Esophagus mucosa (tissue), 1 donor: Measurements from ENCODE around the gene PDXK. TPM values are rescaled to one million over a fixed set of nuclear protein-coding genes. Genes with fewer than 3 reads are reported as not detected.

Source experiments
- ATAC-seq: fragments of 200-7000 bp; cut with Tn5 transposase; one replicate; pipeline ENCODE4 v1.9.1; 2020
- total RNA-seq: library from RNA; stranded (reverse); gene quantifications from one replicate; pipeline ENCODE4 v1.2.4, GENCODE V29; 2023
- donor health status: DM: yes; HTN: yes; CAD: no.

PDXK gene
- total RNA-seq, 1 donor from 2014 or later, result 134 TPM

- peak; percentile 2 for ATAC-seq
Measured at GRCh38 chr21:43764576-43765495, 45.9 kb downstream of the PDXK start.

GRCh38 chr21:43766734-43767497 is 48.0 kb downstream of the PDXK start:
- ATAC-seq, result no peak

DNA sequence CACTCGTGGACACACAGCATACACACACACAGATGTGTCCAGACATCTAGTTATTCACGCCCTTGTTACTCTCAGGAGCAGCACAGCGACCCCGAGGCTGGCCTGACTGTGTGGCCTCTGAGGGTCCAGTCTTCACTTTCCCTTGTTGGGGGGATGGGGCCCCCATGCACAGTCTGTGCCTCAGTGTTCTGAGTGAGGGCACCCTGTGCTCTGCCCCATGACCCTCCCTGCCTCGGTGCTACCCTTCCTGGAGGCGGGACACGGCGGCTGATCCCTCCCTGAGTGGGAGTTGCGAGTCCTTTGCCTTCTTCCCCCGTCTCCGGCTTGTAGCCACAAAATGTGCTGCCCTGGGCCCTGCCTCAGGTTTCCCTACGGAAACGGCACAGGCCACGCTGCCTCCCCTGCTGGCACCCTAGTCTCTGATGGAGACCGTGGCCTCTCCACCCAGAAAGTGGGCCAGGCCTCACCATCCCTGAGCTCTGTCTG is 48.6 kb downstream of the PDXK start:
- peak; percentile 0 for ATAC-seq

- ATAC-seq, result peak; percentile 46
Measured at GRCh38 chr21:43767984-43768867, 49.3 kb downstream of the PDXK start.

DNA sequence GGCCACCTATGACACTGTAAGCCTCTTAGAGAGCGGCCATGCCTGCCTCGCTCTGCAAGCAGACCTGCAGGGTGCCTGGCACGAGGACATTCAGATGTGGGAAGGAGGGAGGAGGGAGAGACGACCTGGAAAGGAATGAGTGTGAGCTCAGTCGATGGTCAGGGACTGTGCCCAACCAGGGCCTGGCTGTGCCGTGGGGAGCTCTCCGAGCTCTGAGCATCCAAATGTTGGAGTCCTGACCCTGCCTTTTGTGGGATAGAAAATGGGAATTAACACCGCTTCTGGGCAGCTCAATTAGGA is 49.9 kb downstream of the PDXK start:
- ATAC-seq, result peak; percentile 0

DNA sequence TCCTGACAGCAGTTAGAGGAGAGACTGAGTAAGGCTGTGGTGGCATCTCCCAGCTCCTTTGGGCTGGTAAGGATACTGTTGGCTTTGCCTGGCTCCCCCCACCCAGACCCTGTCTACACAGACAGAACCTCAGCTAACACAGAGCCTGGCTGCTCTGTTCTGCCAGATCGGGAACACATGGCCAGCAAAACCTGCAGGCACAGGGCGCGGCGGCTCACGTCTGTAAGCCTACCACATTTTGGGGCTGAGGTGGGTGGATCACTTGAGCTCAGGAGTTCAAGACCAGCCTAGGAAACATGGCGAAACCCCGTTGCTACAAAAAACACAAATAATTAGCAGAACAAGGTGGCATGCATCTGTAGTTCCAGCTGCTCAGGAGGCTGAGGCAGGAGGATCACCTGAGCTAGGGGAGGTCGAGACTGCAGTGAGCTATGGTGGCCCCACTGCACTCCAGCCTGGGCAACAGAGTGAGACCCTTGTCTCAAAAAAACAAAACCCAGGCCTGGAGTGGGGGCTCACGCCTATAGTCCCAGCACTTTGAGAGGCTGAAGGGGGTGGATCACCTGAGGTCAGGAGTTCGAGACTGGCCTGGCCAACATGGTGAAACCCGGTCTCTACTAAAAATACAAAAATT is 50.5 kb downstream of the PDXK start:
- ATAC-seq, result no peak

DNA sequence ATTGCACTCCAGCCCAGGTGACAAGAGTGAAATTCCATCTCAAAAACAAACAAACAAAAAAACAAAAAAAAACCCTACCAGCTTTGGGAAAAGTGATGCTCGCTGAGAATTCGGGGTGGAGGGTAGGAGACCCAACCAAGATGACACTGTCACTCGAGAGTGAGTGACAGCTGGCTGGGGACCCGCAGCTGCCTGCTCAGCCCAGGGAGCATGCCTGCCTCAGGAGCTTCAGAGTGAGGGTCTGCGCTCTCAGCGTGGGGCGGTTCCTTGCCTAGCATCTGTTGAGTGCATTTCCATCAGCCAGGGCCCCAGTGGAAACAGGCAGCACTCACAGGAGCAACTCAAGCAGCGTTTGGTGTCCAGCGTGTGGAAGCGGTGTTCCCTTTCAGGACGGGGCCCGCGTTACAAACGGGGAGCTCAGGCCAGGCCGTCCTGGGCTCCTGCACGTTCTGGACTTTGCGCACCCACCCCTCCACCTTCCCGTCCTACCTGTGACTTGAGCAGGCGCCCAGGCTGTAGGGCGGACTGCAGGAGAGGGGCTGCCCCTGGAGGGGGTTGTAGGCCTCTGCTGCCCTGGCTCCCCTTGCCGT is 51.2 kb downstream of the PDXK start:
- ATAC-seq, result no peak

DNA sequence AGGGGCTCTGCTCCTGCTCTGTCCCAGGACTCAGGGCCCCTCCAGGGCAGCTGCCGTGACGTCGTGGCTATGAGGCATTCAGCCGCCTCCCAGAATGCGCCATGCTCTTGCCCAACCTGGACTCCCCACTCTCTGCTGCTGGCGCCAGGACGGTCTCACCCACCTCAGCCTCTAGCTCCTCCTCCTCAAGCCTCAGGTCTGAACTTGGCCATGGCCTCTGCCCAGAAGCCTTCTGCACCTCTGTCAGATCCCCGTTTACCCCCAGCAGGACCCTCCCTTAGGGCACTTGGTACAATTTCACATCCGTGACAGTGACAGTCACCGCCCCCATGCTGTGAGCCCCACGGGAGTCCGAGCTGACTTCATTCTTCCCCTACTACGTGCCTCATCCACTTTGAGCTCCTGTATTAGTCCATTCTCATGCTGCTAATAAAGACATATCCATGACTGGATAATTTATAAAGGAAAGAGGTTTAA is 52.3 kb downstream of the PDXK start:
- ATAC-seq, result peak; percentile 33

GRCh38 chr21:43771698-43772424 is 52.9 kb downstream of the PDXK start:
- peak; percentile 0 for ATAC-seq

DNA sequence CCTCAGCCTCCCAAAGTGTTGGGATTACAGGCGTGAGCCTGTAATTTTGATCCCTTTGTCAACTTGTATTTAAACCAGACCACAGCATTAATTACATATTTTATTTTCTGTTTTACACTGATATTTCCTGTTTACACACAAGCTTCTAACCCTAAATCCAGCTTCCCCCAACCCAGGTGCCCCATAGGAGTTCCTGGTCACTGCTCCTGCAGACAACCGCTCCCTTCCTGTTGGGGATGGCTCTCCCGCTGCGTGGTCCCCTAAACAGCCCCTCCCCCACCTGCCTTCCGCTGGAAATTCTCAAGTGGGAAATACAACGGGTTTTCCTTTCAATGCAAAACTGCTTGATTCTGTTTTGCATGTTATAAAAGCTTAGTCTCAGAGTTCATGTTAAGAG is 53.5 kb downstream of the PDXK start:
- no peak for ATAC-seq

GRCh38 chr21:43774163-43774562 is 55.2 kb downstream of the PDXK start:
- ATAC-seq, result no peak

GRCh38 chr21:43775190-43775589 is 56.3 kb downstream of the PDXK start:
- no peak for ATAC-seq

GRCh38 chr21:43775795-43776430 is 57.0 kb downstream of the PDXK start, which contains the start of gene CSTB:
Gene CSTB (minus strand): TSS chr21:43776308. CDS start chr21:43776269, 39 bp downstream.
- ATAC-seq, result no peak

DNA sequence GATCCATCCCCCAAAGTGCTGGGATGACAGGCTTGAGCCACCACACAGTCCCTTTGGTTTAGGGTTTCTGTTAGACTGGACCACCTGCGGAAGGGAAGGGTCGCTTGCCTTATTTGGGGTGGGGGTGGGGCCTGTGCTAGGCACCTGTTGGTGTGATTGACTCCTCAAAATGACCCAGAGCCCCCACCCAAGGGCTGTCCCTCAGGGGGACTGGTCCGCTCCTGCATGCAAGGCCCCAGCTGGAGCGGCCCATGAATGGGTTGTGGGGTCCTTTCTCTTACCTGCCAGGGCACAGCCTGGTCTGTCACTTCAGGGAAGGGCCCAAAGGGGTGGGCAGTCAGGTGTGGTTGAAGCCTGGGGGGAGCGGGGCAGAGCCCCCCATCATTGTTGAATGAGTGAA is 59.0 kb downstream of the PDXK start:
- no peak for ATAC-seq

- peak; percentile 66 for ATAC-seq
Measured at GRCh38 chr21:43778469-43779335, 59.8 kb downstream of the PDXK start.

DNA sequence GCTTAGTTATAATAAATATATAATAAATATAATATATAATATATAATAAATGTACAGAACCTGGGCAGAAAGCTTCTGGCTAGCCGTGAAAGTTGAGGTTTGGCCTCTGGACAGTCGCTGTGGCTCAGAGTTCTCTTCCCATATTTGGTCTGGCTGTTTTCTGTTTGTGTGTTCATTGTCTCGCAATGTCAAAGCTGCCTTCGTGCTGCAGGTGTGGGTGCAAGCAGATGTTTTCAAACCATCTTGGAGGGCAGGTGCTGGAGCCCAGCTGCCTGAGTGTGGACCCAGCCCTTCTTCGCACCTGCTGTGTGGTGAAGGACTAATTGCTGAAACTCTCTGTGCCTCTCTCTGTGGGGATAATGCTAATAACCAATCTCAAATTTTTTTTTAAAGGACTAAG is 60.7 kb downstream of the PDXK start:
- no peak for ATAC-seq

DNA sequence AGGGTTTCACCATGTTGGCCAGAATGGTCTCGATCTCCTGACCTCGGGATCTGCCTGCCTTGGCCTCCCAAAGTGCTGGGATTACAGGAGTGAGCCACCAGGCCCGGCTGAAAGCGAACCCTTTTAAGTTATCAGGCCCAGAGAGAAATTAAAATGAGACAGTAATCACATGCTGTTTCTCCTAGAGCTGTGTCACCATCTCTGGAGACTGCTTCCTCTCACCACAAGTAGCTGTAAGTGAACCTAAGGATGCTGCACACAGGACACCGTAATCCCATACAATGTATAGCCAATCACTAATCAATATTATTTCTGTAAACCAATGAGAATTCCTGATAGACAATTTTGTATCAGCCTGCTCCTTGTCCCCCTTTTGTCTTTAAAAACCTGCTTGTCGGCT is 62.9 kb downstream of the PDXK start:
- no peak for ATAC-seq

DNA sequence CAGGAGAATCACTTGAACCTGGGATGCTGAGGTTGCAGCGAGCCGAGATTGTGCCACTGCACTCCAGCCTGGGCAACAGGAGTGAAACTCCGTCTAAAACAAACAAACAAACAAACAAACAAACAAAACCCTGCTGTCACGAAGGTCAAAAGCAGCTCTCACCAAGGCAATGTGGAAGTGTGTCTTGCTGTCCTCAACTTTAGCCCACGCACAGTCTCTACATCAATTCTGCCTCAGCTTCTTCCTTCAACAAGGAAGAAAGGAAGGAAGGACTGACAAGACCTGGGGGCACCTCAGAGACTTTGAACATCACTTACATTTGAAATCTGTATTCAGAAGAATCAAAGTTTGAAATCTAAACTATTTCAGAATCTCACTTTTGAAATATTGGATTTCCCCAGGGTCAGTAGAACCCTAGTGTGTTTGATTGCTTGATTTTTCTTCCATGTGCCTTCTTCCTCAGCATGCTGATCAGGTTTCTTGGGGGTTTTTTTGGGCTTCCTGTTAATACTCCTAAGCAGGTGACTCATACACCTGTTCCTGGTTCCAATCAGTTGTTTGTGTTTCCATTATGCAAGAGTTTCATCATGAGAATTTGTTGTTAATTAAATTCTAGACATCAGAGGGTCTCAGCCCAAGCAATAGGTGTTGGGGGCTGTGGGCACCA is 63.6 kb downstream of the PDXK start:
- ATAC-seq, result peak; percentile 11
